ENCODE measurements around the gene AKT1S1. TPM values are rescaled to one million over a fixed set of nuclear protein-coding genes. Genes with fewer than 3 reads are reported as not detected.

The AKT1S1 gene
- total and polyA plus RNA-seq, 2 of the 13 experiments (the other 11 are each of a cell fraction or from before 2014, with no cell fraction given) = 13.5 to 27.8 TPM

DNA sequence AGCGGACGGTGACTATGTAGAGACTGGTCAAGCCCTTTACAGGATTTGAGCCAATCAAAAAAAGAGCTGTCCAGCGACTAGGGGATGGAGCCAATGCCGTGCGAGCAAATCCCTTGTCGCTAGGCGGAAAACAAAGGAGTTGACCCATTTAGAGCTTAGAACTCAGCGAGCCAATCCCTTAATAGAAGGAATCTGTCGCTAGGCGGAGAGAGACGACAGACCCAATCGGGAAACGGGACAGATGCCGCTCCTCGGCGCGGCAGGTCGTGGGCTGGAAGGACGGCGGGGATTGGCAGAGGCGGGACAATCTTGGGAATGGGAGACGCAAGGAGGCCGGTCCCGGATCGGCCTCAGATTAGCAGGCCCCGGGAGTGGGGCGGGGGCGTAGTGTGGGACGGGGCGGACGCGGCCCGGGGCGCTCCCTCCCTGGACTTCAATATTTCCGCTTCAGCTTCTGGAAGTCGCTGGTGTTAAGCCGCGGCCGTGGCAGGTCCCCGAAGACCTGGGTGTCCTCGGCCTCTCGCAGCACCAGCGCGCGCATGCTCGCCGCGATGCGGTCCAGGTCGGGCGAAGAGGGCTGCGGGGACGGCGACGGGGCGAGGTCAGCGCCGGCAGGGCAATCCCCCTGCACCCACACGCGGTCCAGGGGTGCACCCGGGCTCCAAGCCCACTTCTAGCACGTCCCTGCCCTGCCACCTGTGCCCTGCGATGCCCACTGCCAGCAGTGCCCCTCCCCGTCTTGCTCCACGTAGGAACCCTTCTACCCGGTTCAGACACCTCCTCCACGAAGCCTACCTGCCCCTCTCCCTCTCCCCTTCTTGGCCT is 7.5 kb downstream of the AKT1S1 start (continued):
- TF ChIP-seq ZNF296 (CRISPR knock-in tag; conservative IDR thresholded peaks at IDR 0.05) = 0 out of 2 replicates have a peak, but pooled peaks have one; percentile 52
- TF ChIP-seq ZNF841 (CRISPR knock-in tag; IDR thresholded peaks at IDR 0.05; ENCODE audit: borderline replicate concordance) = no peak
- TF ChIP-seq RBM22 (optimal IDR thresholded peaks at IDR 0.05; ENCODE audit: low read length) = no peak
- TF ChIP-seq KLF6 (CRISPR knock-in tag; IDR thresholded peaks at IDR 0.05) = 0 out of 2 replicates have a peak, but pooled peaks have one; percentile 30
- TF ChIP-seq RFX1 (IDR thresholded peaks at IDR 0.05) = peak; percentile 28; the same call in 1 of the 2 replicates
- TF ChIP-seq ZBTB7A (CRISPR knock-in tag; IDR thresholded peaks at IDR 0.05) = peak; percentile 65
- TF ChIP-seq GPN1 (CRISPR knock-in tag; IDR thresholded peaks at IDR 0.05; ENCODE audit: borderline replicate concordance) = peak; percentile 85; the same call in 1 of the 2 replicates
- no peak for TF ChIP-seq ZNF7 (CRISPR knock-in tag; IDR thresholded peaks at IDR 0.05)
- TF ChIP-seq ZNF253 (CRISPR knock-in tag; IDR thresholded peaks at IDR 0.05; ENCODE audit: borderline replicate concordance) = no peak; the same call in 1 of the 2 replicates
- TF ChIP-seq ATRX (CRISPR knock-in tag; IDR thresholded peaks at IDR 0.05; ENCODE audit: borderline replicate concordance) = no peak
- TF ChIP-seq ZNF333 (CRISPR knock-in tag; IDR thresholded peaks at IDR 0.05; ENCODE audit: borderline replicate concordance) = peak; percentile 85
- TF ChIP-seq, protein P1, sequence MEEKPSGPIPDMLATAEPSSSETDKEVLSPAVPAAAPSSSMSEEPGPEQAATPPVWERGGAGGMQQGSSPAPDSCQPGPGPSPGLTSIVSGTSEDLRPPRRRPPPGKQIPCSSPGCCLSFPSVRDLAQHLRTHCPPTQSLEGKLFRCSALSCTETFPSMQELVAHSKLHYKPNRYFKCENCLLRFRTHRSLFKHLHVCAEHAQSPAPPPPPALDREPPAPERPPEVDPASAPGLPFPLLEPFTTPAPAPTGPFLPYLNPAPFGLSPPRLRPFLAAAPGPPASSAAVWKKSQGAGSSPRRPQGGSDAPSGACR (CRISPR knock-in tag; IDR thresholded peaks at IDR 0.05) = peak; percentile 72; the same call in 1 of the 2 replicates
- TF ChIP-seq ZNF616 (CRISPR knock-in tag; IDR thresholded peaks at IDR 0.05; ENCODE audit: low read depth) = peak; percentile 83; the same call in 1 of the 2 replicates
- TF ChIP-seq YY1 (IDR thresholded peaks at IDR 0.05; ENCODE audit: insufficient read depth, insufficient replicate concordance, low read depth, low read length) = peak; percentile 74
- TF ChIP-seq ZNF331 (CRISPR knock-in tag; IDR thresholded peaks at IDR 0.05) = no peak
- no peak for TF ChIP-seq CCDC6 (CRISPR knock-in tag; IDR thresholded peaks at IDR 0.05)
- TF ChIP-seq, protein P2, sequence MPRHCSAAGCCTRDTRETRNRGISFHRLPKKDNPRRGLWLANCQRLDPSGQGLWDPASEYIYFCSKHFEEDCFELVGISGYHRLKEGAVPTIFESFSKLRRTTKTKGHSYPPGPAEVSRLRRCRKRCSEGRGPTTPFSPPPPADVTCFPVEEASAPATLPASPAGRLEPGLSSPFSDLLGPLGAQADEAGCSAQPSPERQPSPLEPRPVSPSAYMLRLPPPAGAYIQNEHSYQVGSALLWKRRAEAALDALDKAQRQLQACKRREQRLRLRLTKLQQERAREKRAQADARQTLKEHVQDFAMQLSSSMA (CRISPR knock-in tag; IDR thresholded peaks at IDR 0.05) = no peak
- TF ChIP-seq, protein P3, sequence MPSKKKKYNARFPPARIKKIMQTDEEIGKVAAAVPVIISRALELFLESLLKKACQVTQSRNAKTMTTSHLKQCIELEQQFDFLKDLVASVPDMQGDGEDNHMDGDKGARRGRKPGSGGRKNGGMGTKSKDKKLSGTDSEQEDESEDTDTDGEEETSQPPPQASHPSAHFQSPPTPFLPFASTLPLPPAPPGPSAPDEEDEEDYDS (CRISPR knock-in tag; IDR thresholded peaks at IDR 0.05) = peak; percentile 69
- TF ChIP-seq ZBTB38 (CRISPR knock-in tag; IDR thresholded peaks at IDR 0.05) = peak; percentile 13; the same call in 1 of the 2 replicates
- peak; percentile 19; the same call in 1 of the 2 replicates for TF ChIP-seq GABPA (IDR thresholded peaks at IDR 0.05; ENCODE audit: low read depth, low read length)
- peak; percentile 65 for TF ChIP-seq GABPA (CRISPR knock-in tag; IDR thresholded peaks at IDR 0.05; ENCODE audit: low read depth)
- TF ChIP-seq, protein P4, sequence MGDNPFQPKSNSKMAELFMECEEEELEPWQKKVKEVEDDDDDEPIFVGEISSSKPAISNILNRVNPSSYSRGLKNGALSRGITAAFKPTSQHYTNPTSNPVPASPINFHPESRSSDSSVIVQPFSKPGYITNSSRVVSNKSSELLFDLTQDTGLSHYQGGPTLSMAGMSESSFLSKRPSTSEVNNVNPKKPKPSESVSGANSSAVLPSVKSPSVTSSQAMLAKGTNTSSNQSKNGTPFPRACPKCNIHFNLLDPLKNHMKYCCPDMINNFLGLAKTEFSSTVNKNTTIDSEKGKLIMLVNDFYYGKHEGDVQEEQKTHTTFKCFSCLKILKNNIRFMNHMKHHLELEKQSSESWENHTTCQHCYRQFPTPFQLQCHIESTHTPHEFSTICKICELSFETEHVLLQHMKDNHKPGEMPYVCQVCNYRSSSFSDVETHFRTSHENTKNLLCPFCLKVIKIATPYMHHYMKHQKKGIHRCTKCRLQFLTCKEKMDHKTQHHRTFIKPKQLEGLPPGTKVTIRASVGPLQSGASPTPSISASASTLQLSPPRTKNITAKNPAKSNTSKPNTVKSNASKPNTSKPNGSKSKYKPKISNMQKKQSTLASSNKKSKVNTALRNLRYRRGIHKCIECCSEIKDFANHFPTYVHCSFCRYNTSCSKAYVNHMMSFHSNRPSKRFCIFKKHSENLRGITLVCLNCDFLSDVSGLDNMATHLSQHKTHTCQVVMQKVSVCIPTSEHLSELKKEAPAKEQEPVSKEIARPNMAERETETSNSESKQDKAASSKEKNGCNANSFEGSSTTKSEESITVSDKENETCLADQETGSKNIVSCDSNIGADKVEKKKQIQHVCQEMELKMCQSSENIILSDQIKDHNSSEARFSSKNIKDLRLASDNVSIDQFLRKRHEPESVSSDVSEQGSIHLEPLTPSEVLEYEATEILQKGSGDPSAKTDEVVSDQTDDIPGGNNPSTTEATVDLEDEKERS (CRISPR knock-in tag; IDR thresholded peaks at IDR 0.05) = no peak
- TF ChIP-seq MIER2 (CRISPR knock-in tag; IDR thresholded peaks at IDR 0.05) = peak; percentile 37; the same call in 1 of the 2 replicates
- TF ChIP-seq CREB1 (IDR thresholded peaks at IDR 0.05) = peak; percentile 90
- TF ChIP-seq CREB1 (CRISPR knock-in tag; IDR thresholded peaks at IDR 0.05) = peak; percentile 86
- TF ChIP-seq MTA3 (CRISPR knock-in tag; IDR thresholded peaks at IDR 0.05) = no peak
